ENCODE results near the gene SLC1A4.

DNA sequence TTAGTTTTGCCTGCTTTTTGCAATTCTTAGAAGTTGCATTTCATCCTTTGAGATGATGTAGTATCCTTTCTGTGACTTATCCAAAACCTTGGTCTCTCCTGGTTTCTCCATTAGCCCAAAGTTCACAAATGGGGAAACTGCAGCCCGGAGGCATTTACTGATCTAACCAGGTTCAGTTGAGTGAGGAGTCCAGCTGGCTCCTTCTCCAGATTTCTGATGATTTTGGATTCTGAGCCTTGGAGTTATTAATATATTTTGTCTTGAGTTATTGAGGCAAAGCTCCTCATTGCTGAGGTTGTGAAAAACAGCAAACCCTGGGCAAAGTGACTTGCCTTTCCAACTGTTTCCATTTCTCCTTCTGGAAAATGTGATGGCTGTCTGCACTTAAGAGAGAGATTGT lies 1.7 kb downstream of the SLC1A4 start:
- TF ChIP-seq POLR2A (IDR thresholded peaks at IDR 0.05) (no peak), CTCF (IDR thresholded peaks at IDR 0.05) (no peak)
